ENCODE results near the gene TSPAN9.

Gene TSPAN9

DNA sequence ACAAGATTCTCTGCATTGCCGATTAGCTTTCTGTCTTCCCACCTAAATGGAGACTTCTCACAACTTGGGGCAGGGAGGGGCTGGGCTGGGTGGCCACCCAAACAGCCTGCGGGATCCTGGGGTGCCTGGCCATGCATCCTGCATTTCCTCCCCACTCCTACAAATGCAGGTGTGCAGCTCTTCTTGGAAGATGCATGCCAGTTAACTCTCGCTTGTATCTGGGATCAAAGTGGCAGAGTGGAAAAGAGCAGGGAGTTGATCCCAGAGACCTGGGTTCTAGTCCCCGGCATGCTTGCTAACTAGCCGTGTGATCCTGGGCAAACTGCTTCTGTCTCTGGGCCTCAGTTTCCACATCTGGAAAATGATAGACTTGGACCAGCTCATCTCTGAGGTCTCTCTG is 136.6 kb downstream of the TSPAN9 start:
- FAIRE-seq, result no peak

DNA sequence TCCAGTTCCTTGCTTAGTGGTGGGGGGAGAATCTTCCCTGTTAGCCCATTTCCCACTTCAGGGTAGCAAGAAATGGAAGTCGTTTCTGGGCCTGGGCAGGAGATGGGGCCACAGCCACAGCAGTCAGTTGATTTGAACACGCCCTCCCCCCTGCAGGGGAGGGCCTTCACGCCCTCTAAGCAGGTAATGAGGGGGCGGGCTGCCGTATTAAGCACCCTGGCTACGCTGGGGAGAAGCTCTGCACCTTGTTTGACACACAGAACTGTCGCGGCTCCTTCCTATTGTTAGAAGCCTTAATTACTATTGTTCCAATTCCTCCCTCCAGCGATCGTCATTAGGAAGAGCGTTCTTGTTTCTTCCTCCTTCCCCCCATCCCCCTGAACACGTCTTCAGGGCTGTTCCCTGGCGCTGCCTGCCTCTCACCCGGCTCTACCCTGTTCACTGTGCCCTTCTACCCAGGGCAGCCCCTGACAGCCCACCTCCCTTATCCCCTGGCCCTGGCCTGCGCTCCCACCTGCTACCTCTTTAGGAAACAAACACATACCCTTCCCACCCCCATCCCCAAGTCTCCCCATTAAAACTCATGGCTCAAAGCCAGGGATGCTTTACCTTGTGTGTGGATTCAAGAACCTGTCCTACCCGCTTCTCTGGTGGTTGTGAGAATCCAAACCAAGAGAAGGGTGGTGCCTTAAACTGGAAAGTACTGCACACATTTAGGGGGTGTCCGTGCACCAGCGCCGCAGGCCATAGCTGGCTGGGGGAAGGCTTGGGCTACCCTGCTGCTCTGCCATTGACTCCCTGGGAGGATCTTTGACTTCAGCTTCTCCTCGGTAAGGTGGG is 137.6 kb downstream of the TSPAN9 start:
- FAIRE-seq, result no peak

DNA sequence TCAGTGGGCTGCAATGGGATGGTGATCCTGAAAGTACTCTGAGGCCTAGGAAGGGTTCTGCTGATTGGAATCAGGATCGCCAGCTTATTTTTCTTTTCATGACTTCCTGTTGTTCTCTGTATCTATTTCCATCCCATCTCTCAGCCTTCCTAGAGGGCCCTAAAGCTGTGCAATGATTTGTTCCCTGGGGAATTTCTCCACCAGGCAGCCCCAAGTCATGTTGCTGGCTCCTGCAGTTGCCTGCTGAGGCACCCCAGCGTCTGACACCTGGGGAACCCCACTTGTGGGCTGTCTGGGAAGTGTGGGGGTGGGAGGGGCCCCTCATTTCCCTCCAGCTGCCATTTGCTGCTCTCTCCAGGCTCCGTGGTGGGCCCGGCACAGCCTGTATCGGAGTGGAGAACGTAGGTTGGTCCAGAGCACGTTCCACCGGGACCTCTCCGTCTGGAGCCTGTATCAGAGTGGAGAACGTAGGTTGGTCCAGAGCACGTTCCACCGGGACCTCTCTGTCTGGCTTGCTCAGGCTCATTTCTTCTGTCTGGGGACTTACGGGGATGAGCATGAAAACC is 138.3 kb downstream of the TSPAN9 start:
- no peak for FAIRE-seq

DNA sequence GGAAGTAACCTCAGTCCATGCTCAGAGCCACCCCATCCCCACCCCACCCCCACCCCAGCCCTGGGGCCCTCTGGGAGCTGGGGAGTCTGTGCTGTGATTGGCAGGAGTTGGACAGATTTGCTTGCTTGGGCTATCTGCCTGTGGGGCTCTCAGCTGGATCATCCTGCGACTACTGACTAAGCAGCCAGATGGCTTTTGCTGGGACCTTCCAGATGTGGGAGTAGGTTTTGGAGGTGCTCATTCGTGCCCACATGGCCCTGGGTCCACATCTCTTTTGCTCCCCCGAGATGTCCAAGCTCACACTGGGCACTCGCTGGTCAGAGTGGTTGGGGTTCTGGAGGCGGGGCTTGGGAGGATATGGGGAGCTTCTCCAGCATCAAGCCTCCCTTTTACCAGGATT is 138.9 kb downstream of the TSPAN9 start:
- FAIRE-seq, result no peak

DNA sequence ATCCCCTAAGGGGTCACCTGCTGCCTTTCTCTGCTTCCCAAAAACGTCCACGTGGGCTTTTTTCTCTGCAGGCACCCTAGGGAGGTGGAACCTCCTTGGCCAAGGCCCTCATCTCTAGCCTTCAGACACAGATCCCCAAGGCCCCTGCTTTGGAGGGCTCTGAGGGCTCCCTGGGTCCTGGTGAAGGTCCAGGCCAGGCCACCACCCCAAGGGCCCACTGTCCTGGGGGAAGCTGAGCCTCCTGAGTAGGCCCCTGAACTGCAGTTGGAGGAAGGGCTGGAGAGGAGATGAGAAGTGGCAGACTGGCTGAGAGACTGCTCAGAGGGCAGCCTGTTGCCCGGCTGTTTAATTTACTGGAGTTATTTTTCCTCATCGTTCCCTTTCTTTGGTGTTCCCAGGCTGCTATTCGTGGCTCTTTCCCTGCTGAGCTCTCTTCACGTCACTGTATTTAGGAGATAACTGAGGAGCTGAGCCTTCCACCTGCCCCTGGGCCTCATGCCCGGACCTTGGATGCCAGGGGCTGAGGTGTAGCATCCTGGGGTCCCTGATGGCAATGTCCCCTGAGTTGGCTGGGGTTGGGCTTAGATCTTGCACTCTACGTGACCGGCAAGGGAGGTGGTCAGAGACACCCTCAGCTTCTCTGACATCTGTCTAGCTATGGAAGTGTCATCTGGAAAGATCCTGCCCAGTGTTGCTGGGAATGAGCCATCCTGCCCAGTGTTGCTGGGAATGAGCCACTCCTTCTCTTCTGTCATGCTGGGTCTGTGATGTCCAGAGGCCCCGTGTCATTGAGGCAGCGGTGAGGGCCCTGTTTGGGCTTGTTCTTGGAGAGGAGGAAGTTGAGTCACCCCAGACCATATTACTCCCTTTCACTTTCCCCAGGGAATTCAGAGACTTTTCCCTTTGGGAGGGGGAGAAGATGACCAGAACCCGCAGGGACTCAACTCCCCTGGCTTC is 139.8 kb downstream of the TSPAN9 start:
- no peak for FAIRE-seq

DNA sequence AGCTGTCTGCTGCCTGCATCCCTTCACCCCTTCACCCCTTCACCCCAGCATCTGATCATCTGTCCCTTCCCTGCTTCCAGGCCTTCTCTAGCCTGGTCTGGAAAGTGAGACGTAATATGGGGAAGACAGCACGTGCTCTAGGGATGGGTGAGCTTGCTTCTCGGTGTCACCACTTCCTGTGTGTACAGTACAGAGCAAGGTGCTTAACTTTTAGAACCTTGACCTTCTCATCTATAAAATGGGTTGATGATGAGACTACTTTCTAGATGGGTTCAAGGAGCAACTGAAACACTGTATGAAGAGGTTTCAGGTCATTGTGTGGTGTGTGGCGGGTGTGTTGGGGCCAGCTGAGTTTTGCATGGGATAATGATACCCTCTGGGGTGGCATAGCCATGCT is 140.5 kb downstream of the TSPAN9 start:
- no peak for FAIRE-seq

DNA sequence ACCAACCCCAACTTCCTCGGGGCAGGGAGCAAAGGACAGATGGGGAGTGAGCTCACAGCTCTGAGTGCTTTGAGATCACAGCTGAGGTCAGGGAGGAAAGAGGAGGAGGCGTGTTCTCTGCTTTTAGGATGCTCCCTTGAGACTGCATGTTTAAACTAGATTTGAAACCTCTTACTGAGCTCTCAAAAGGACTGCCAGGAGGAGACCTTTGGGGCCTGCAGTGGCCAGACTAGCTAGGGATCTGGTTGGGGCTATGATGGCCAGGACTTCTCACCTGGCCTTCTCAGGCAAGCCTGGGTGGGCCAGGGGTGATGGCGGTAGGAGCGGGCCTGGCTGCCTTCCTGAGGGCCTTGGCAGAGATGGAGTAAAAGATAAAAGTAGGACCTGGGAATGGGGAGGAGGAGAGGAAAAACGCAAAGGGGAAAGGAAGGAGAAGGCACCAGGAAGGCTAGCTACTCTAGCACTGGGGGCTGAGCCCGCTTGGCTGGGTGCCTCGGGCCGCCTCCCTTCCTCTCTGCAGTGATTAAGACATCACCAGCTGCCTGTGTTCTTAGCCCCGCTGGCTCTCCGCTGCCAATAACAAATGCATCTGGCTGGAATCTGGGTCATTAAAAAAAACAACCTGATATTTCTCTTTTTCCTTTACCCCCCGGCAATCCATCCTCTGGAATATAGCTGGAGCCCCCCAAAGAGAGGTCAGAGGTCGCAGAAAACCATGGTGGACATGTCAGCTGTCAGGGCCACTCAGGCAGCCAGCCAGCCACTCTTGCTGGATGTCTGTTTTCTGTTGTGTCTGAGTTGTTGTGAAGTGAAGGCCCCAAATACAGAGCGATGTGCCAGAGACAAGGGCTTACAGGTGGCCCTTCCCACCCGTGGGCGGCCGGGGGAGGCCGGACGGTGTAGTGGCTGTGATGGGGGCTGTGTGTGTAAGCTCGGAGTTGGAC is 141.3 kb downstream of the TSPAN9 start:
- no peak for FAIRE-seq

DNA sequence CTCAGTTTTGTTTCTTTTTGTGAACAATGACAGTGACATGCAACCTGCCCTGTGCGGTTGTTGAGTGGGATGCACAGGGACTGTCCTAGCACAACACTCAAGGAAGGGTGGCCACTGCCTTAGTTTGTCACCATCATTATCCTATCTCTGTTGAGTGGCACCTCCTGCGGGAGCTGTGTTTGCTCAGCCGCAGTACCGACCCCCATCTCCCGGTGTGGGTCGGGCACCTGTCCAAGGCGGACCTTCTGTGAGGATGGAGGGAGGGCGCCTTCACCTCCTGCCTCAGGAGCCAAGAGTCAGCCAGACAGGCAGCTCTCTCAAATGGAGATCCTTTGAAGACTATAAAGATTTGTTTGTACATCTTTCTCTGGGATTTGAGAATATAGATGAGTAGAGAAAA is 142.1 kb downstream of the TSPAN9 start:
- FAIRE-seq, result no peak

DNA sequence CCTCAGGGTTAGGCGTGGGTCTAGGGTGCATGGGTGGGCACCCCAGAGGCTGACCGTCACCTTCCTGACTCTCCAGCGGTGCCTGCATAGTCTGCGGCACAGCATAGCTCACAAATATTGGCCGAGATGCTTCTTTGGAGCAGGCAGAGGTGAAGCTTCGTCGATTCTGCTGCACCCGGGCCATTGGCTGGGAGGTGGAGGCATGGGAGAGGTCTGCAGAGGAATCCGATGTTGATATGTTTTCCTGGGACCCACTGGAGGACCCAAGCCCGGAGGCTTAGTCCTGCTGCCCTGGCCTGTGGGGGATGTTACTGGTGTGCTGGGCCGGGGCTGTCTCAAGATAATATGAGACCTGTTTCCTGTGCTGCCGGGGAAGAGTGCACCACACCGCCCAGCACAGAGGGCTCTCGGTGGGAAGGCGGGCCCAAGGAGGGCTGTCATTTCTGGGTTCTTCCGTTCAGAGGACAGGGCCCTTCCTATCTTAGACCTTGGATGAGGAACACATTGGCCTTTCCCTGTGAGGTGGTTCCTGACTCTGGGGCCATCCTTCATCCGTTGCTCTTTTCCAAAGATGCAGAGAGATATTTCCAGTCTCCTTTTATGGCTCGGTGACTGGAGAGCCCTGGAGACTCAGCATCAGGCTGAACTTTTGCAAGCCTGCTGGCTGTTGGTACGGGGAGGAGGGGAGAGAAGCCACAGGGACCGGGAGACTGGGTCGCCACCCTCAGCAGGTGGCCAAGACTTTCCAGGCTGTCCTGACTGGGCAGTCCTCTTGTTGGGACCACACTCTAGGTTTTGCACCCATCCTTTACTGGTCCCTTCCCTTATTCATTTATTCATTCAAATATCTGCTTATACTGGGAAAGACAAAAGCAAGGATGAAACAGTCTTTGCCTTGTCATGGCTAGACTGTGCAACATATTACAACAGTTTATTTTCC is 143.5 kb downstream of the TSPAN9 start:
- FAIRE-seq, result no peak

DNA sequence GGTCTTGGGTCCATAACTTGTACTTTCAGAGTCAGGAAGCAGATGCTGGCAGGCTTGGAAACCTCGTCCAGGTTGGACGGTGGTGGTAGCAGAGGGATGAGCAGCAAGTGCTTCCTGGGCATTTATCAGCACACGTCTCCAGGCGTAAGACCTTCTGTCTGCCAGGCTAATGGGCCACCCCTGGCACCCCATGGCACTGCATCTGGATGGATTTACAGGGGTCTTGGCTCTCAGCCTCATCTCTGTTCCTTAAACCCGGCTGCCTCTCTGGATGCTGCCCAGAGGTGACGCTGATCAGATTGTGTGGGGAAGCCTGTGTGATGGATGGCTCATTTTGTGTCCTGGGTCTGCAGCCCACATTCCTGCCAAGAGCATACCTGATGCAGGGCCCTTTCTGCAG is 145.1 kb downstream of the TSPAN9 start:
- FAIRE-seq, result no peak

DNA sequence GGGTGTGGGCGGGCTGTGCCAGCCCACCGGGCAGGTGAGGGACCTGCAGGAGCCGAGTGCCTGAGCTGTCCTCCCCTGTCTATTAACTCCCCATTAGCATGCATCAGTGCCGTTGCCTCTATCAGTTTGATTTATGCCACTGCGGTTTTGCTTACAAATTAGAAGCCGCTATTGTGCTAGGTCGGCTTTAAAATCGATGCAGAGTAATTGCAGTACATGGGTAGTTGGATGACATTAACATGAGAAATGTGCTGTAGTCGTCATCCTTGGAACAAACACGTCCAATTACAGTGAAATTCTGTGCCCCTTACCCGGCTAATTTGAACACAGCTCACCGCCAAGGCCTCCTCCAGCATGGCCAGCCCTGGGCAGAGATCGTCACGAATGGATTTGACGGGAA is 145.8 kb downstream of the TSPAN9 start:
- FAIRE-seq, result no peak

DNA sequence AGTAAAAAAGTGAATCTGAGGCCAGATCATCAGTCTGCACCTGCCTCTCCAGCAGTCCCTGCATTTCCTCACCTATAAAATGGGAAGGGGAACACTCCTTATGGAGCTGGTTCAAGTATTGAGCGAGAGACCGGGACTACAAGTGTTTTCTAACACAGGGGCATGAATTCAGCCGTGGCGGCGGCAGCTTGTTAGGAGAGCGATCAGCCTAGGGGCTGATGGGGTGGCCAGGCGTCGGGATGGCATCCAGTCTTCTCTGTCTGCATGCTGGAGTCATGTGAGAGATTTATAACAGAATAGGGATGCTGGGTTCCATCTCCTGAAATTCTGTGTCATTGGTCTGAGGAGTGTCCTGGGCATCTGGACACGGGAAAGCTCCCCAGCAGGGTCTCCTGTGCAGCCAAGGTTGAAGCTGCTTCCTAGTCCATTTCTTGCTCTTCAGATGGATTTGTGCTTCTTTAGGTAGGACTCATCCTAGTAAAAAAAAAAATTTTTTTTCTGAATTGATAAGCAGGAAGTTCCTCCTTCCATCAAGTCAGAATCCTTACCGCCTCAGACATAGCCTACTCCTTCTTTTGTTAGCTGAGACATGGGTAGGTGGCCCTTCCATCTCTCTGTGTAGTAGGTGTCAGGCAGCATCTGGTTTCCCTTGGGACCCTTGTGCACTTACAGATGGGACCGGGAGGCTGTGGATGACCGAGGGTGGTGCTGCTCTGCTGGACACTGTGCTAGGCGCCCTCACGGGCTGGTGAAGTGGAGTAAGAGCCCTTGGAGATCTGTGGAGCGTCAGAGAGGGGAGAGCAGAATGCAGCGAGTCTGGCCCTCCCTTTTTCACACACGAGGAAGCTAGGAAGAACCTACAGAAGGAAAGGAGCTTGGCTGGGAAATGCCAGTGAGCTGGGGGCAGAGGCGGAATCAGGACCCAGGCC is 146.7 kb downstream of the TSPAN9 start:
- FAIRE-seq, result no peak

DNA sequence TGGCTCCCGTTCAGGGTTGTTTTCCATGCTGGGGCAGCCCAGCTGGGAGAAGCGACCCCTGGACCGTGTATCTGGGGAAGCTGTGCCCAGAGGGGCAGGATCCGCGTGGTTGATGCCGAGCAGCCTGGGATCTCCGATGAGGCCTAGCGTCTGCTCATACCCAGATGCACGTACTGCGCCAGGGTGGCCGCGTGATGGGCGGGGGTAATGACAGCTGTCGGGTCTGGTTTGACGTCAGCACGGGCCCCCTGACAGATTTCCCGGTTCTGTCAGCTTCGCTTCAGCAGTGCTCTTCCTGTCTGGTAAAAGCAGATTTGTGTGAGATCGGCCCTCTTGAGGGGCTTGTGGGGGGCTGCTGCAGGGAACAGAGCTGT is 147.3 kb downstream of the TSPAN9 start:
- no peak for FAIRE-seq

DNA sequence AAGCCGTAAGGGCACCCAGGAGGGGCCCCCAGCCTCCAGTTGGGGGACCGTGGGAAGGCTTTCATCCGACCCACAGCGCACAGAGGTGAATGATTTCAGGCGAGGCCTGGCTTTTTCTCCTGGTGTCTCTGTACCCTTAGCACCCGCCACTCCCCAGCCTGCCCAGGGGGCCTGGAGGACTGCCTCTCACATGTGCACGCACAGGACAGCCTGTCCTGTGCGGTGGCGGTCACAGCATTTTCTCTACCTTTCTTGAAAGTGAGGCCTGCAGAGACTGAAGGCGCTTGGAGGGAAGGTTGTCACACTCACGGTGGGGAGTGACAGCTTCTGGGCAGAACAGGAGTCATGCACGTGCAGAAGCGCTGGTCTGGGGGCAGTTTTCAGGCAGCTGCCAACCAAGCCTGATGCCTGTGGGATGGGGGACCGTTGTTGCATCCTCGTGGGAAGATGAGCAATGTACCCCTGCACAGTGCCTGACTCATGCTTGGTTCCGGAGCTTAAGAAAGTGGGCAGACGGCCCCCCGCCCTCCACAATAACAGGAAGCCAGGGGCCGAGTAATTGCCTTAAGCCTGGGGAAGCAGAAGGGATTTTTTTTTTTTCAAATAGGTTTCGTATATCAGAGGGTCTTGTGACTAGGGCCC is 148.1 kb downstream of the TSPAN9 start:
- FAIRE-seq, result no peak

DNA sequence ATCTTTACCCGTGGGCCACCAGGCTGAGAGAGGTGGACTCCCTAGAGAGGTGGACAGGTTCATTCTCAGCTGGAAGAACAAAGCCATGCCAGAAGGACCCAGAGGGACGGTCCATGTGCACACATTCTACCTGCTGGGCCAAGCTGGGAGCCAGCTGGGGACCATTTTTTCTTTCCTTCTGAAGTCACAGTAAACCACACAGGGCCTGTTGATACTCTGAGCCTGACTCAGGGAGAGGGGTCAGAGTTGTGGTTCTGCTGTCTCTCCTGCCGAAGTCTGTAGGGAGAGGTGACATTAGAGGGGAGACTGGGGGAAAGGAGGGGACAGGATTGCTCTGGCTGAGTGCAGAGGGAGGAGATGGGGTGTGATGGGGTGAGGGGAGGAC is 148.6 kb downstream of the TSPAN9 start:
- no peak for FAIRE-seq

DNA sequence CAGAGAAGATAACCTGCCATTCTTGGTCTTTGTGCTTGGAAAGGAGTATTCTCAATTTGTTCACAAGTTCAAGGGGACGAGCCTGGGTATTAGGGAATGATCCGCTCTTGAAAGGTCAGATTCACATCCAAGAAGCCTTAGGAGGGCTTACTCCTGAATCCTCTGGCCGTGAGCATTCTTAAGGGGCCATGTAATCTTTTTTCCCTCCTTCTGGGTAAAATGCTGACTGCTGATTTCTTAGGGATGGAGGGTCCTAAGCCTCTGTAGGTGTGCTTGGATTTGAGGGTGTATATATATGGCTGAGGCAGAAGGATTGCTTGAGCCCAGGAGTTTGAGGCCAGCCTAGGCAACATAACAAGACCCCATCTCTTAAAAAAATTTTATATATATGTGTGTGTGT is 149.1 kb downstream of the TSPAN9 start:
- no peak for FAIRE-seq

DNA sequence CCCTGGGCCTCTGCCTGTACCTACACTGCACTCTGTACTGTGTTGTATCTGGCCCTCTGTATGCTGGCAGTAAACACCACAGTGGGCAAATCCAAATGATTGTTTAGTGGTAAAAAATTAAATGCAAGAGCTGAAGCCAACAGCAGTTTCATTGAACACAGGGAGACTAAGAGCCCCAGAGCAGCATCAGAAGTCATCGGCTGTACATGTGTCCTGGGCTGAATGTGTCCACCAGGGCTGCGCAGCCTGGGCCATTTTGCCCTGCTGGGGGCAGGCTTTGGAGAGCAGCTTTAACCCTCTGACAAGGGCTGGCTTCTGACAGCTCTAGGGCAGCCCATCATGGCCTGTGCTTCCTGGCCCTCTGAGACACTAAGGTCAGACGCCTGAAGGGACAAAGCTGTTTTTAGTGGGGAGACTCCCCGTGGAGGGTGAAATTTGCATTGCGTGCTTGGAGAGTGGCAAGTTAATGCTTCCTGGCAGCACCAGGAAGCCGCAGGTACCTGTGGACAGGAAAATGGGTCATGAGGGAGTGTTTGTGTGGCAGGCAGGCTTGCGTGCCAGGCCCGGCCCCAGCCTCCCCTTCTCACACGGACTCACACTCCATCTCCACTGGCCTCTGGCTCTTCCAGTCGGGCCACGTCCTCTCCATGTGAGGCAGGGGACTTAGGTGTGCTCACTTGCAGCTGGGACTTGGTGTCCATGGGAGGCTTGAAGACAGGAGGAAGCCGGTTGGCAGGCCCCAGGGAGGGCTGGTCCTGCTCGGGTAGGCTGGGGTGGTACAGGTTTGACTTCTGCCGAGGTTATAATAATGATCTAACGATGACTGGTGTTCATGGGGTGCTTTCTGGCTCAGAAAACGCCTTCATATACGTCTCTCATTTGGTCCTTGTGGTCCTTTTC is 150.1 kb downstream of the TSPAN9 start:
- no peak for FAIRE-seq

DNA sequence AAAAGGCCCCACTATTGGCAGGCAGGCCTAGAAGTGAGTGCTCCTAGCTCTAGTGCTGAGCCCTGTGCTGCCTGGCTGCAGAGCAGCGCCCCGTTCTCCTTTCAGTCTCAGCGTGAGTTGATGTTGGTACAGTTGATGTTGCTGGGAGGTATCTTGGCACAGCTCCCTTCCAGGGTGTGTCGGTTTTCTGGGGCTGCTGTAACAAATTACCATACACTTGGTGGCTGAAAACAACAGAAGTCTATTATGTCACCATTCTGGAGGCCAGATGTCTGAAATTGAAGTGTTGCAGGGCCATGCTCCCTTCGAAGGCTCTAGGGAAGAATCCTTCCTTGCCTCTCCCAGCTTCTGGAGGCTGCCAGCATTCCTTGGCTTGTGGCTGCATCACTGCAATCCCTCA is 151.4 kb downstream of the TSPAN9 start:
- no peak for FAIRE-seq

DNA sequence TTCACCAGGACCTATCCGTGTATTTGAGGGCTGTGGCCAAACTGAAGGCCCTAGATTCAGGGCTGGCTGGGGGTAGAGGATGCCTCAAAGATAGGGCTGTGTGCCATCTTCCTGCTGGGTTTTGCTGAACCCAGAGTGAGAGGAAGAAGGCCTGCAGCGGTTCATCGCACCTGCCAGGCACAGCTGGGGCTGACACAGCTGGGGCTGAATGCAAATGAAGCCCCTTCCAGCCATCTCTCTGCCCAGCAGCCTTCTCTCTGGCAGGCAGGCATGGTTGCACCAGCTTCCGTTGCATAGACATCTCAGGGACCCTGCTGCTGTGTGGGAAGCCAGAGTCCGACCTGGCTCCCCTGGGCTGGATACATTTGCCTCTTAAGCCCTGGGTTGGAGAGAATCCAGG is 152.4 kb downstream of the TSPAN9 start:
- no peak for FAIRE-seq

Data from A204.1 (cell line).